HG03520 (cell line): ENCODE data around the gene KIR3DL2.
"Not testable (repeated sequence)": the region's sequence is repeated elsewhere in the genome, so short reads cannot be mapped to it uniquely, and the experiment has no call there.

ENCODE experiments used
- ATAC-seq: cut with Tn5 transposase; IDR thresholded peaks from one replicate; pipeline ENCODE4 v1.9.1; 2021; ENCODE audit warnings: mild to moderate bottlenecking, moderate library complexity; ENCODE audit not compliant: unreplicated experiment

The KIR3DL2 gene

DNA sequence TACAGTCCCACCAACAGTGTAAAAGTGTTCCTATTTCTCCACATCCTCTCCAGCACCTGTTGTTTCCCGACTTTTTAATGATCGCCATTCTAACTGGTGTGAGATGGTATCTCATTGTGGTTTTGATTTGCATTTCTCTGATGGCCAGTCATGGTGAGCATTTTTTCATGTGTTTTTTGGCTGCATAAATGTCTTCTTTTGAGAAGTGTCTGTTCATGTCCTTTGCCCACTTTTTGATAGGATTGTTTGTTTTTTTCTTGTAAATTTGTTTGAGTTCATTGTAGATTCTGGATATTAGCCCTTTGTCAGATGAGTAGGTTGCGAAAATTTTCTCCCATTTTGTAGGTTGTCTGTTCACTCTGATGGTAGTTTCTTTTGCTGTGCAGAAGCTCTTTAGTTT lies 13.2 kb downstream of the KIR3DL2 start:
- ATAC-seq, result not testable (repeated sequence)

DNA sequence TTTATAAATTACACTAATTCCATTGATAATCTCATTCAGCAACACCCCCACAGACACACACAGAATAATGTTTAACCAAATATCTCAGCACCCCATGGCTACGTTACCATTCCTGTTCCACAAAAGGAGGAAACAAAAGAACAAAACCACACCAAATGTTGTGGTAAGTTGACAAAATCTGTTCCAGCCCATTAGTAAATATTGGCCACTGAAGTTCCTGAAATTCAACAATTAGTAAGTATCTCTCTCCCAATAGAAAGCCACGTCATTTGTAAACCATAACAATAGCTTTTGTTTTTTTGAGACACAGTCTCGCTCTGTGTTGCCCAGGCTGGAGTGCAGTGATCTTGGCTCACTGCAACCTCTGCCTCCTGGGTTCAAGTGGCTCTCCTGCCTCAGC lies 21.5 kb downstream of the KIR3DL2 start:
- no peak for ATAC-seq

DNA sequence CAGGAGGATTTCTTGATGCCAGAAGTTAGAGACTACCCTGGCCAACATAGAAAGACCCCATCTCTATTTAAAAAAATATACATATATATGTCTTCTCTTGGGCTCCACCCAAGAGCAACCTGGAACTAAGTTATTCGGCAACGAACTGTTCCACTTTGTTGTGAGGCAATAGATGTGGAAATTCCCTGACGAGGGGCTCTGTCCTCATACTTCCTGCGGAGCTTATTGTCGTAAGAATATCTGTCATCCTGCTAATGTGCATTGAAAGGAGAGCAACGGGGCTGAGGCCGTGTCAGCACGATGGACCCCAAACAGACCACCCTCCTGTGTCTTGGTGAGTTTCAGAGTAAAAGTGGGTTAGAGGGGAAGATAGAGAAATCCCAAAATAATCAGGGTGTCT lies 23.7 kb downstream of the KIR3DL2 start, which contains the start of gene FCAR:
Gene FCAR, plus strand, starts transcription at position 246 of the 400 bp plus-strand sequence. Its CDS starts 55 bp downstream, at position 301.
- no peak for ATAC-seq

DNA sequence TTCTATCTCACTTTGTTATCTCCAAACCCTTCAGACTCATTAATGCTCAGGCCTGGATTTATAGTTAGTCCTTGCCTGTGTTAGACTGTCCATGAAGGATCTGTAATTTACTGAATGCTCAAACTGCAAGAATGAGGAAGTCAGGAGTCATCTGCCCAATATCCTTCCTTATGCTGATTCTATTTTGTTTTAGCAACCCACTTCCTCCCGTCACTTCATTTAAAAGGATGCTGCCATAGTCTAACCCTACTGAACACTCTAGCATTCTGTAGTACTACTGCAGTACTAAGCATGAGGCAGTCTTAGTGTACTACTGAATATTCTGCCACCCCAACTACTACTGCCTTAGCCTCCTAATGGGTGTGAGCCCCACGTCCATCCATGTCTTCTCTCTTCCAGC lies 25.3 kb downstream of the KIR3DL2 start:
- ATAC-seq, result no peak

DNA sequence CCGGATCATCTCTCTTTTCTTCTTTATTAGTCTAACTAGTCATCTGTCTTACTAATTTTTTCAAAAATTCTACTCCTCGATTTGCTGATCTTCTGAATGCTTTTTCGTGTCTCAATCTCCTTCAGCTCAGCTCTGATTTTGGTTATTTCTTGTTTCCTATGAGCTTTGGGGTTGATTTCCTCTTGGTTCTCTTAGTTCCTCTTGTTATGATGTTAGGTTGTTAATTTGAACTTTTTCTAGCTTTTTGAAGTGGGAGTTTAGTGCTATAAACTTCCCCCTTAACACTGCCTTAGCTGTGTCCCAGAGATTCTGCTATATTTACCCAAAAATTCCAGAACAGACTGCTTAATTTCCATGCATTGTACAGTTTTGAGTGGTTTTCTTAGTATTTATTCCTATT lies 27.2 kb downstream of the KIR3DL2 start:
- ATAC-seq, result no peak

DNA sequence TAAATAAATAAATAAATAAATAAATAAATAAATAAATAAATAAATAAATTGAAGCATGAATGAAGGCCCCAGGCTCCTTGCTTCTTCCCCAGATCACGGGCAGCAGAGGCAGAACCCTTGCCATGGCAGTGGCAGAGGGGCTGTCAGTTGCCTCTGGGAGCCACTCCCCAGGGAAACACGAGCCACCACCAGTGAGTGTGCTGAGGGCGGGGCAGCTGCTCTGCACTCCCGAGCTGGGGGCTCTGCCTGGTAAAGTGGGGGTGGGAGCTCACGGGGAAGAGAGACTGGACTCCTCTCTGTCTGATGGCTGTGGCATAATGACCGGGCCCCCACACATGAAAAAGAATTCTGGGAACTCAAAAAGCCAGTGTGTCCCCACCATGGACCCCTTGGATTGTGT lies 31.6 kb downstream of the KIR3DL2 start:
- no peak for ATAC-seq

DNA sequence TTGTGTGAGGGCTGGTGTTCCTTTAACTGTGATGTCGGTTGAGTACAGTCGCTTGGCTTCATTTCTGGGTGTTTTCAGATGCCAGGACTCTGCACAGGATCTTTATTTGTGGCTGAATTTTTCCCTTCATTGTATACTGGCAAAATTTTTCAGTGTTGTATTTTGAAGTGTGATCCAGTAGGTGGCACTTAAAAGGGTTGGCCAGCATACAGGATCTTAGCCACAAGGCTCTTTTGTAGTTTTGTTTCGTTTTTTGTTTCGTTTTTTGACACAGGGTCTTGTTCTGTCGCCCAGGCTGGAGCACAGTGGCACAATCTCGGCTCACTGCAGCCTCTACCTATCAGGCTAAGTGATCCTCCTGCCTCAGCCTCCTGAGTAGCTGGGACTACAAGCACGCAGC lies 32.5 kb downstream of the KIR3DL2 start:
- ATAC-seq, result no peak

DNA sequence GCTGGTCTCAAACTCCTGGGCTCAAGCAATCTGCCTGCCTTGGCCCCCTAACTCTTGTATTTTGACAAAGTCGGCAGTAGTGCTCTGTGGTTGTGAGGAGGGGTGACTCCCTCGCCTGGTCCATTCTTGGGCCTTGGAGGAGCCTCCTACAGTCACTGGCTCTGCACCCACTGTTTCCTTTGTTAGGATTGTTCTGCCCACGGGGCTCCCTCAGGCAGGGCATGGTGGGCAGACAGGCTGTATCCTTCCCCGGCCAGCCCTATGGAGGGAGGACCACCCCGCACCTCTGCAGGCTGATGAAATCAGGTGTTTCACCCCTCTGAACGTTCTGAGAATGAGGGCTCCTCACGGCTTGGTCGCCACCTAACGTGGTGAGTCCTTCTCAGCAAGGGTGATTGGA lies 33.0 kb downstream of the KIR3DL2 start:
- no peak for ATAC-seq

DNA sequence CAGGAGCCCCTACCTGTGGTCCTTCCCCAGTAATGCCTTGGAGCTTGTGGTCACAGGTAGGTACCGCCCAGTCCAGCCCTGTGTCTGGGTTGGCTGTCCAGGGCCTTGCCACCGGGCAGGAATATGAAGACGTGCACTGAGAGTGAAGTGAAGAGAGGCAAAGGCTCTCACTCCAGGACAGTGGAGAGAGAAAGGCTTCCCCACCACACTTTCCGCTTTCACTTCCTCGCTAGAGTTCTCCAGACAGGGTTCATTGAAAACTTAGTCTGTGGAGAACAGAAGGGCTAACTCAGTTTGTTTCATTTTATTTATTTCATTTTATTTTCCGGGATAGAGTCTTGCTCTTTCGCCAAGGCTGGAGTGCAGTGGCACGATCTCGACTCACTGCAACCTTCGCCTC lies 38.0 kb downstream of the KIR3DL2 start:
- ATAC-seq, result no peak

DNA sequence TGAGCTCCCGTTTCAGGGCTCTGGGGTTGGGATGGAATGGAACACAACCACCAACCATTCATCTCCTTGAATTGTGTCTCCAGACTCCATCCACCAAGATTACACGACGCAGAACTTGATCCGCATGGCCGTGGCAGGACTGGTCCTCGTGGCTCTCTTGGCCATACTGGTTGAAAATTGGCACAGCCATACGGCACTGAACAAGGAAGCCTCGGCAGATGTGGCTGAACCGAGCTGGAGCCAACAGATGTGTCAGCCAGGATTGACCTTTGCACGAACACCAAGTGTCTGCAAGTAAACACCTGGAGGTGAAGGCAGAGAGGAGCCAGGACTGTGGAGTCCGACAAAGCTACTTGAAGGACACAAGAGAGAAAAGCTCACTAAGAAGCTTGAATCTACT lies 39.3 kb downstream of the KIR3DL2 start:
- ATAC-seq, result no peak

DNA sequence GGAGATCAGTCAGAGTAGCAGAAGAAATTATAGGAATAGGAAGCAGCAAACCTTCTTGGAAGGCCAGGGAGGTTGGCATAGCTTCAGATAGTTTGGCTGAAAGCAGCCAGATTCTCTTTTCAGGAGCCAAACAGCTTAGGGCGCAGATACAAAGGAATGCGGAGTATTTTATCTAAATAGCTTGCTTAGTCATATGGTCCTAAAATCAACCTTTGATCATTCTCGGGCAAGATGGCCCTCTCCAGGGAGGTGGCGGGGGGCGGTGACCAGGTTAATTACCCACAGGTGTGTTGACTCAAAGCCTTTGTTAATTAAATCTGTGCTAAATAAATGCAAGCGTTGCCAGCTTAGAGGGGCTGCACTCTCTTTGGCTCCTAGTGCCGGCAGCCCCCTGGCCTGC lies 43.2 kb downstream of the KIR3DL2 start:
- ATAC-seq, result no peak

DNA sequence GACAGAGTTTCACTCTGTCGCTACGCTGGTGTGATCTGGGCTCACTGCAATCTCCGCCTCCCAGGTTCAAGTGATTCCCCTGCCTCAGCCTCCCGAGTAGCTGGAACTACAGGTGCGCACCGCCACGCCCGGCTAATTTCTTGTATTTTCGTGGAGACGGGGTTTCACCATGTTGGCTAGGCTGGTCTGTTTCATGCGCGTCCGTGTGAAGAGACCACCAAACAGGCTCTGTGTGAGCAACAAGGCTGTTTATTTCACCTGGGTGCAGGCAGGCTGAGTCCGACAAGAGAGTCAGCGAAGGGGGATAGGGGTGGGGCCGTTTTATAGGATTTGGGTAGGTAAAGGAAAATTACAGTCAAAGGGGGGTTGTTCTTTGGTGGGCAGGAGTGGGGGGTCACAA lies 43.9 kb downstream of the KIR3DL2 start:
- not testable (repeated sequence) for ATAC-seq

DNA sequence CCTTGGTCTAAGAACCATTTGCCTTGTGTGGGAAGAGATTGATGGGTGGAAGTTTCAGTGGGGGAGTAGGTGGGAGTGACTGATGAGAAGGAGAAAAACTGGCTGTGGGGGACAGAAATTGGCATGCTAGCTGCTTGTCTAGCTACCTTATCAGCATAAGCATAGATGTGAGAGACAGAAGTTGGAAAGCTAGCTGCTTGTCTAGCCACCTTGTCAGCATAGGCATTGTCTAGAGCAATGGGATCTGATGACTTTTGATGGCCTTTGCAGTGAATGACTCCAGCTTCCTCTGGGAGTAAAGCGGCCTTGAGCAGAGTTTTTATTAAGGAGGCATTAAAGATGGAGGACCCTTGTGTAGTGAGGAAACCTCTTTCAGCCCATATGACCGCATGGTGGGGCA lies 45.8 kb downstream of the KIR3DL2 start:
- no peak for ATAC-seq

DNA sequence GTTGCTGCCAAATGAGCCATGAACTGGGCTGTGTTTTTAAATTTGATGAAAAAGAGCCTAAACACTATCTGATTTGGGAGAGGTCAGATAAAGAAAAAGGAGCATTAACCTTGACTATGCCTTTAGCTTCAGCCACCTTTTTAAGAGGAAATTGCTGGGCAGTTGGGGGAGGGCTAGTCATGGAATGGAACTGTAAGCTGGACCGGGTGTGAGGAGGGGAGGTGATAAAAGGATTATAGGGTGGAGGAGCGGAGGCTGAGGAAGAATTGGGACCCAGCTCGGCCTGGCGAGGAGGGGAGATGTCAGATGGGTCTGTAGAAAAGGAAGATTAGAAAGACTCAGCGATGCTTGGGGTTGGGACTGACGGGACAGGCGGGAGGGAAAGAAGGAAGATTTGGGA lies 48.4 kb downstream of the KIR3DL2 start:
- ATAC-seq, result not testable (repeated sequence)

DNA sequence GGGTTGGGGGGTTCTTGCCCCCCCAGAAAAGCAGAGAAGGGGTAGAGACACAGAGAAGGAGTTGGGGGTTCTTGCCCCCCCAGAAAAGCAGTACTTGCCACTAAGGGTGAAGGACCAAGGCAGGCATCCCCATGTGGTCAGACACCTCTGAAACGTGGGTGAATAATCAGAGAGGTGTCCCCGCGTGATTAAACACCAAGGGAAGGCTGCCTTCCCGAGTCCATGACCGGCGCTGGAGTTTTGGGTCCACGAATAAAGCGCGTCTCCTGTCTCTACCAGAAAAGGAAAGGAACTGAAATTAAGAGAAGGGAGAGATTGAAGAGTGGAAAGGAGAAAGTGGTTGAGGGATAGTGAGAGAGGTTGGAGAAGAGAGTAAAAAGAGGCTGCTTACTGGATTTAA lies 49.4 kb downstream of the KIR3DL2 start:
- not testable (repeated sequence) for ATAC-seq

DNA sequence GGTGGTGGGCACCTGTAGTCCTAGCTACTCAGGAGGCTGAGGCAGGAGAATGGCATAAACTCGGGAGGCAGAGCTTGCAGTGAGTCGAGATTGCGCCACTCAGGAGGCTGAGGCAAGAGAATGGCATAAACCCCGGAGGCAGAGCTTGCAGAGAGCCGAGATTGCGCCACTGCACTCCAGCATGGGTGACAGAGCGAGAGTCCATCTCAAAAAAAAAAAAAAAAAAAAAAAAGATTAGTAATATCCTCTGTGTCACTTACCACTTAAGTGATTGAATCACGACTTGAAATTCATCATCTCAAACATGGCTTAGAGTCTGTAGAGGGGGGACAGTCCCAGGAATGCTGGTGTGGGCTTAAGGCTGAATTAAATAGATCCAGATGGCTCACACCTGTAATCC lies 50.9 kb downstream of the KIR3DL2 start:
- not testable (repeated sequence) for ATAC-seq

DNA sequence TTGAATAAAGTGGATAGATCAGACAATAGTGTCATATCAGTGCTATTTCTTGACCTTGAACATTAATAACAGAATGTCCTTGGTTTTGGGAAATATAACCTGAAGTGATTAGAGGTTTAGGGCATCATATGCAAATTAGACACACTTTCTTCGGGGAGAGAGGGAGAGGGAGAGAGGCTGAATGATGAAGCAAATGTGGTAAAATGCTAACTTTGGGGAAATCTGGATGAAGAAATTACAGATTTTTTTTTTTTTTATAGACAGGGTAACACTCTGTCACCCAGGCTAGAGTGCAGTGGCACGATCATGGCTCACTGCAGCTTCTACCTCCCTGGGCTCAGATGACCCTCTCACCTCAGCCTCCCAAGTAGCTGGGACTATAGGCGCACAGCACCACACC lies 51.8 kb downstream of the KIR3DL2 start:
- ATAC-seq, result no peak

DNA sequence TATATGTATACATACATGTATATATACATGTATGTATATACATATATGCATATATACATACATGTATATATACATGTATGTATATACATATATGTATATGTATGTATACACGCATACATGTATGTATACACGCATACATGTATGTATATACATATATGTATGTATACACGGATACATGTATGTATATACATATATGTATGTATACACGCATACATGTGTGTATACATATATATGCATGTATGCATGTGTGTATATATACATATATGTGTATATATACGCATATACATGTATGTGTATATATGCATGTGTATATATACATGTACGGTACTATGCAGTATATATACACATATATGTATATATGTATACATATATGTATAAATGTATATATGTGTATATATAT lies 53.1 kb downstream of the KIR3DL2 start:
- no peak for ATAC-seq

DNA sequence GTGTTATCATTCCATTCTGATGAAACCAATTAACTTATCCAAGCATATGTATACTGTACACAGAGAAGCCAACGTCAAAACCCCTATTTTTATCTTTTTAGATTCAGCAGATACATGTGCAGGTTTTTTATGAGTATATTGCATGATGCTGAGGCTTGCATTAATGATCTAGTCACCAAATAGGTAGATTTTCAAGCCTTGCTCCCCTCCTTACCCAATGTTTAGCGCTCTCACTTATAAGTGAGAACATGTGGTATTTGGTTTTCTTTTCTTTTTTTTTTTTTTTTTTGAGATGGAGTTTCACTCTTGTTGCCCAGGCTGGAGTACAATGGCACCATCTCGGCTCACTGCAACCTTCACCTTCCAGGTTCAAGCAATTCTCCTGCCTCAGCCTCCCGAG lies 54.0 kb downstream of the KIR3DL2 start:
- not testable (repeated sequence) for ATAC-seq

DNA sequence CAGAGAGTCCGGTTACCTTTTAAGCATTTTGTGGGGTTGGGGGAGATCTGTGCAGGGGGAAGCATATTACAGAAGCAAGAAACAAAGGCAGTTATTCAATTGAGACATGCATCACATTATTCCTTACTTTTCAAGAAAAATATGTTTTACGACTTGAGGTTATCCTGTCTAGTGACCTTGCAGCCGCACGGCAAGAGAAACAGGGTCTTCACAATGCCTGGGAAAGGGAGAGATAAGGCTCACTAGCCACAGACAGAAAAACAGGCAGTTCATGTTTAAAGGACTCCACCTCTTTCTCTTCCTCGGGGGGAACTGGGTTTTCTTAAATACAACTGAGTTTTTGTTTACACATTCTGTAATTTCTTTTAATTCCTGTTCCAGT lies 55.2 kb downstream of the KIR3DL2 start:
- no peak for ATAC-seq

DNA sequence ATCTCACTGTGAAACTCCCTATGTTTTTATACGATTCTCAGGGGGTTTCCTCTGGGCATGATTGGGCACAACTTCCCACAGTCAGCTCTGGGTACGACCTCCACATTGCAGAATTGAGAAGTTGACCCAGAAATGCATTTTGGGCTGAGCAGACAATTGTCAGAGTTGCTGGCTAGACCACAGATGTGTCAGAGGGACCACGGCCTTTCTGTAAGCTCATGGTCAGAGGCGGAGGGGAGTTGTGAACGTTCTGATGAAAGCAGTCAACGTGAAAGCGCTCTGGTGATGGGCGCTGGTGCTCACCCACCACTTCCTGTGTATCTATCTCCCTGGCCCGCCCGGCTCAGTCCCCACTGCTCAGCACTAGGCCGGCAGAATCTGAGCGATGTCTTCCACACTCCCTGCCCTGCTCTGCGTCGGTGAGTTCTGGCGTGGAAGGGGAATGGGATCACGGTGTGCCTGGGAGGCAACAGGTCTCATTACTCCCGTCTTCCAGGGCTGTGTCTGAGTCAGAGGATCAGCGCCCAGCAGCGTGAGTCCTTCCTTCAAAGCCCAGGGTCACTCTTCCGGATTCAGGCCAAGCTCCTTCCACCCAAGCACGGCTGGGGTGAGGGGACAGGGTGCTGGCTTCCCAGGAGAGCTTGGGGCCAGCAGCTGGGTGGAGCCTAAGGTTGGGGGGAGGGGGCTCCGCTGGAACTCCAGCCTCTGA lies 55.7 kb downstream of the KIR3DL2 start, which contains the start of gene NCR1:
Gene NCR1, plus strand, starts transcription at position 346 of the 709 bp plus-strand sequence. Its CDS starts 40 bp downstream, at position 386.
- no peak for ATAC-seq

DNA sequence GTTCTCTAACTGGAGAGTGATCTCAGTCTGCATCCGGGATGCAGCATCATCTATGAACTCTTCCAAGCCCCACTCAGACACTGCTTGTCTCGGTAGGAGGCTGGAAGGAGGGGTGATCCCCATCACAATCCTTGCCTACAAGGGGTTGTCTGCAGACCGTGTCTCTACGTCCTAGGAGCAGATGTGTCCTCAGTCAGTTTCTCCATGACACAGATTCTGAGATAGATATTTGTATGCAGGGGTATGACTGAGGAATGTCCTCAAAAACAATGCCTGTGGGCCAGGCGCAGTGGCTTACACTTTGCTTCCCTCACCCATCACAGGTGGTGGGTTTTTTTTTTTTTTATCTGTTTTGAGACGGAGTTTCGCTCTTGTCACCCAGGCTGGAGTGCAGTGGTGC lies 56.6 kb downstream of the KIR3DL2 start:
- no peak for ATAC-seq

DNA sequence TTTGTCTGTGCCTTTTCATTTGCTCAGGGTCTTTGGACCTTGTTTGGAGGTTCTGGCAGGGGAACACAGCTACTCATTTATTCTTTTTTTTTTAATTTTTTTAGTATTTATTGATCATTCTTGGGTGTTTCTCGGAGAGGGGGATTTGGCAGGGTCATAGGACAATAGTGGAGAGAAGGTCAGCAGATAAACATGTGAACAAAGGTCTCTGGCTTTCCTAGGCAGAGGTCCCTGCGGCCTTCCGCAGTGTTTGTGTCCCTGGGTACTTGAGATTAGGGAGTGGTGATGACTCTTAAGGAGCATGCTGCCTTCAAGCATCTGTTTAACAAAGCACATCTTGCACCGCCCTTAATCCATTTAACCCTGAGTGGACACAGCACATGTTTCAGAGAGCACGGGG lies 57.7 kb downstream of the KIR3DL2 start:
- ATAC-seq, result not testable (repeated sequence)
